Measurements from ENCODE around the gene CCDC197. TPM values are rescaled to one million over a fixed set of nuclear protein-coding genes. Genes with fewer than 3 reads are reported as not detected.

Gene CCDC197
- total RNA-seq: not detected

- no peak for ATAC-seq
Observed at GRCh38 chr14:93997082-93997481, at the start of gene CCDC197. Gene CCDC197 (plus strand): TSS chr14:93997301. CDS start chr14:93998132, 831 bp downstream.

DNA sequence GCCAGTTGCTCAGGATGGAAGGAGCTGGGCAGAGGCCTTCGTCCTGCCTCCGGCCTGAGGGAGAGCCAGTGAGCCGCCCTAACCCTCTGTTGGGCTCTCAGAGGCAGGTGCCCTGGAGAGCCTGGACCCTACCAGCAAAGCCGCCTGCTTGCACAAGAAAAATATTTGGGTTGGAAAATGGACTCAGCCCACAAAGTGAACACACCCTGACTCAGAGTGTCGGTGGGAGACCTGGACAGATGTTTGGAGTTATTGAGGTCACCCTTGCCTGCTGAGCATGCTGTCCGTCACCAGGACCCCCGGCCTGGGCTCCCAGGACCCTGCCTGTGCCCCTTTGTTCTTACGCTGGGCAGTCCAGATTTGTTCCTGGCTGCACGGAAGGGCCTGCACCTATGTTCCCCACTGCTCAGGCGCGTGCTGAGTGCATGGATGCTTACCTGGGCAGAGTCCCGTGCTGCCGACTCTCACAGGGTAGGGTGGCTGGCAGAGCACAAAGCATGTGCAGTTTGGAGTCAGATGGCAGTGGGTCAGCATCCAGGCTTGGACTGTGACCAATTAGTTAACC lies 47.5 kb upstream of the CCDC197 start:
- no peak for ATAC-seq

GRCh38 chr14:93950948-93951634 lies 46.0 kb upstream of the CCDC197 start:
- no peak for ATAC-seq

DNA sequence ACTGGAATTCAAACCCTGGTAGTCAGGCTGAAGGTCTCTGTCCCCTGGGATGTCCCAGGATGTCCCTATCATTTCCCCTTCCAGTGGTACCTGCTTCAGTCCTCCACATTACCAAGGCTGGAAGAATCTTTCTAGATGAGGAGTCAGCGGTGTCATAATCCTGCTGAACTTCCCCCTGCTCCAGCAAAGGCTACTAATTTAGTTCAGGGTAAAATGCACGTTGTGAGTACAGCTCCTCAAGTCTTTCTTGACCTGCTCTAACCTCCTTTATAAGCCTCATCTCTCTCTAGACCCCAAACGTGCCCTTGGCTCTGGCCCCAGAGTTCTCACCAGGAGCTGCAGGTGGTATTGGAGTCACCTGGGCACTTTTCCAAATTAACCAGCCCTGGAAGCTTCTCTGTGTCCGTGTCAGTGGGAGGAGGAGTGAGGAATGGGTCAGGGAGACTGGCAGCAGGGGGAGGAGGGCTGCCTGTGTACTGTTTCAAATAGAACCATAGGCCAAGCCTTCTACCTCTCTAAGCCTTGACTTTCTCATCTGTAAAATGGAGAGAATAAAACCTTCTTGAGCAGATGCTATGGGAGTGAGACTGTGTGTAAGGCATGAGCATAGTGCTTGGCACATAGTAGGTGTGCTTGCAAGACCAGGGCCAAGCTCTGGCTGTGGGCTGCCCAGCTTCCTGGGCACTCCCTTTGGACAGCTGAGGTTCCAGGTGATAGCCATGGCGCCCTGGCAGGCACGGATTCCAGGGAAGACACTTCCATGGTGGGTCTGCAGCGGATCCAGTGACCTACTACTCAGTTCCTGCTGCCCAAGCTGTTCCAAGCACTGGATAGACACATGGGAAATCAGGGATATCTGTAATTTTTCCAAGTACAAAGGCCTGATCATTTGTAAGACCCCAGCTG lies 45.2 kb upstream of the CCDC197 start:
- no peak for ATAC-seq

DNA sequence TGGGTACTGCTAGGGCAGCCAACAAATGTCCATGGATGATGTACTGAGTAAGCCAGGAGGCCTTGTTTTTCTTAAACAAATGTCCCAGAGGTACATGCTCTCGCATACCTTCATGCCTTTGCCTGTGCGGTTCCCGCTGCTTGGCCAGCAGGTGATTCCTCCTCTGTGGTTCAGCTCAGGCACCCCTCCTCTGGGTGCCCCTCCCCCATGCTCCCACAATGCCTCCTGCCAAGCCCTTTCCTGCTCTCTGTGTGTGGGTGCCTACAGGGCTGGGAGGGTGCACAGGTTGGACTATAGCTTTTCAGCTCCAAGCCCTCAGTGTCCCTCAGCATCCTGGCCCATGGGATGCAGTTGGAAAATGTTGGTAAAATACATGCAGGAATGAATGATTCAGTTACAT lies 44.3 kb upstream of the CCDC197 start:
- no peak for ATAC-seq

- ATAC-seq: no peak
Observed at GRCh38 chr14:93953263-93953662, 43.8 kb upstream of the CCDC197 start.

GRCh38 chr14:93953739-93954515 lies 43.2 kb upstream of the CCDC197 start:
- ATAC-seq: no peak

DNA sequence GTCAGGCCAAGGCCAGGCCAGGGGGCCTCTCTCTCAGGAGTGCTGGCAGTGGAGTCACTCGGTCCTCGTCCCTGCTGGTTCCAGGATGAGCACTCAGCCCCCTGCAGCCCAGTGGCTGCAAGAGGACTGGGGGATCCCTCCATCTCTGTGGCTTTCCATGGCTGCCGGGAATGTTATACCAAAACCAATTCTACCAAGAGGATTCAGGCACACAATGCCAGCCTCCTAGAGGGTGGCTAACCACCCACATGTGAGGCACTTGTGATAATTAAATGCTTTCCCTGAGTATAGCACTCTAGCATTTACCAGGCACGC lies 42.6 kb upstream of the CCDC197 start:
- no peak for ATAC-seq

- ATAC-seq: no peak
Observed at GRCh38 chr14:93954900-93955849, 41.9 kb upstream of the CCDC197 start.

DNA sequence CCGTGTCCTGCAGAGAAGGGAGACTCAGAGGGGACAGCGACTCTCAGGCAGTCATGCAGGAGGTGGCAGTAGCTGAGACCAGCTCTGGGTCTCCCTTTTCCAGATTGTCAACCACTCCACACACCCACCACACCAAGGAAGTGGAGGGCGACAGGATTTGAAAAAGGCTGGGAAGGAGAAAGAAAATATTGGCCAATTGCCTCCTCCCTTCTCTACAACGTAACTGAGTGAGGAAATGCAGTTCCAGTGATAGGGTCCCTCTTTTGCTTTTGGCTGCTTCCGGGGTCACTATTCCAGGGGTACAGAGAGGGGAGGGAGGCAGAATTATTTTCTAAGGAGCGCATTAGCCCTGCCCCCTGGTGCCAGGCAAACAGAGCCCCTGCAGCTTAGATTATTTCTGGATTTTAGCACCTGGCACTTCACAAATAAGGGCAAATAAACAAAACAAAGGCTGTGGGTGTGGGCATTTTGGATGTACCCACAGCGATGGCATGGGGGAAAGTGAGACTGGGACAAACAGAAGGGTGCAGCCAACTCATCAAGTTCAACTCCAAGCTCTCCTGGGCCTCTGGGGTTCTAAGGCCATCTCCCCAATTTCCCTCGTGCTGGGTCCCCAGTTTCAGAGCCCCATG lies 41.1 kb upstream of the CCDC197 start:
- ATAC-seq: no peak

DNA sequence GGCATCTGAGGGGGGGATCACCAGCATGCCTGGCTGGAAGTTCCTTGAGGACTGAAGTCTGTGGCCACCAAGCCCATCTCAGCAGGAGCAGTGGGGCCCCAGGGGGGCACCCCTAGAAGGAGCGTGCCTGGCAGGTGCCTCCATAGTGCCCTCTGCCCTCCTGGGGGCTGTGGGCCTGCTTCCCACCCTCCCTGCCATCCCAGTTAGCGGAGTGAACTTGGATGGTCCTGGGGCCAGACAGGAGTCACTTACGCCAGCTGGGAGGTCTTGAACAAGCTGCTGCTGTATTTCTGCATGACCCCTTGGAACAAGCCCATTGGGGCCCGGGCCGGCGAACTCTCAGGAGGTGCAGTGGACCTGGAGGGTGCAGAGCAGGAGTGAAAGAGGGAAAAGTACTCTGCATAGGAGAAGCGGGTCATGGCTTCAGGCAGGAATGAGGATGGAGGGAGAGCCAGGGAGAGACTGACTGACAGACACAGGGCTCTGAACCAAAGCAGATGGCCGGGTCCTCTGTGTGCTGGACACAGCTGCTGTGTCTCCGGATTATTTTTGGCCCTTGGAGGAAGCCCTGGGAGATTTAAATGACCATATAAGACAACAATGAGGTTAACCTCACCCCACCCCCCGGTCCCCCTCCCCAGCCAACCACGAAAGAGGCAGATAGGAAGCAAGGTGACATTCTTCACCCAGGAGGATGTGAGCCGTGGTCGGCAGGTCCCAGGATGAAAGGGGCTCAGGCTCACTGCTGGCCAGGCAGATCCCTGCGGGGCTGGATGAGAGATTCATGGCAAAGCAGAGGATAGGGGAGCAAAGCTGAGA lies 40.4 kb upstream of the CCDC197 start:
- no peak for ATAC-seq

GRCh38 chr14:93957333-93957710 lies 39.8 kb upstream of the CCDC197 start:
- no peak for ATAC-seq

DNA sequence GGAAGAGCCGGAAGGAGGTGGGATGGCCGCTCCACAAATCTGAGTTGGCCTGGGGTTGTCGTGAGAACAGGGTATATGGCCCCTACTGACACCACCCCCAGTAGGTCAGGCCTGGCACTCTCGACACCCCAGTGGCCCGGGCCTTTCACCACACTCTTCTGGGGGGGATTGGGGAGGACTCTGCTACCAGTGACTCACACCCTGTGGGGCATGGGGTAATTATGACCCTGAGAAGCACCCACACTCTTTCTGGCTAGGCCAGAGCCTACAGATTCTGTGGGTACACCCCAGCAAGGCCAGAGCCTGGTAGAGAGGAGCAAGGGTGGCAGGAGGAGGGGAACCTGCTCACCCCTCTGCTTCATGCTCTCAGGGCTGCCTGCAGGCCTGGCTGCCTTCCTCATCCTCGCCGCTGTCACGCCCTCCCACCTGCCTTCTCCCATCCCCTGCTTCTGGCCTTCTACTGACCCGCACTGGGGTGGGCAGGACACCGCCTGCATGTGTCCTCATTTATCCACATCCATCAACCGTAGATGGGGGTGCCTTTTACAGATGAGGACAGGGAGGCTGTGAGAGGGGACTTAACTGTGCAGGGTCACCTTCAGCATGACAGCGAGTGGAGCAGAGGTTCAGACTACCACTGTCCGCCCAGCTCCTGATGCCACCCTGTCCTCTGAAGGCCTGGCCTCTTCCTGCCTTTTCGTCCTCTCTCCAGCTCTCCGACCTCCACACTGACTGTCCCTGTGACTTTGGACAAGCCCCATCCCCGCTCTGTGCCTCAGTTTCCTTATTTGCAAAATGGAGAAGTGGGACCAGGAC lies 39.1 kb upstream of the CCDC197 start:
- no peak for ATAC-seq

GRCh38 chr14:93958567-93959238 lies 38.4 kb upstream of the CCDC197 start:
- no peak for ATAC-seq

DNA sequence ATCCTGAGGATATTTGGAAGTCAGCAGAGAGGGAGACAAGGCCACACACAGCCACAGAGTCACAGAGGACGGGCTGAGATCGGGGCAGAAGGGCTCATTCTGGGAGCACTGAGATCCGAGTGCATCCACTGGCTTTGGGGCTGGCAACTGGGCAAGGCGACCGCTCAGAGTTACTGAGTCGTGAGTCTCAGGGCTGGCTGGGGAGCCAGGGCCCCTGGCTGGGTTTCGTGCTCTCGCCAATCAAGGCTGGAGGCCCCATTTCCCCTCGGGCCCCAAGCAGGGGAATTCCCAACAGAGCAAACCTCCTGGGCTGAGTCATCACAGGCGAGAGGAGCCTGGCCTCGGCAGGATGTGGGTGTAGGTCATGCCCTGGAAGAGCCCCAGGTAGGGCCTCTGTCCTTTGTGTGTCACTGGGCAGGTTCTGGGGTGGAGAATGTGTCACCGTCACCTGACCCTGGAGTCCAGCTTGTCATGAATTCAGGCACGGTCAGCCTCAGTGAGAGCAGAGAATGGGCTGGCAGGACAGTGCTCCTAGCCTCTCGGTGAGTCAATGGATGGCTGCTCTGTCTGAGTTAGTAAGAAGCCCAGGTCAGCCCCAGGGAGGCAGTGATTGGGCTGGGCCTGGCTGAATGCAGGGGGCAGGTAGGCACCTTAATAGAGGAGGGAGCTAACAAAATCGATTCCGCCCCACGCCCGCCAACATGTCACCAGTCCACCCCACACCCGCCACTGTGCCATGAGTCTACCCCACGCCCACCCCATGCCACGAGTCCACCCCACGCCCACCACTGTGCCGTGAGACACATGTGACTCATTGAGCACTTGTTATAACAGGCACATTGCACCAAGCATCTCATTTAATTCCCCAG lies 37.6 kb upstream of the CCDC197 start:
- ATAC-seq: peak; percentile 94

DNA sequence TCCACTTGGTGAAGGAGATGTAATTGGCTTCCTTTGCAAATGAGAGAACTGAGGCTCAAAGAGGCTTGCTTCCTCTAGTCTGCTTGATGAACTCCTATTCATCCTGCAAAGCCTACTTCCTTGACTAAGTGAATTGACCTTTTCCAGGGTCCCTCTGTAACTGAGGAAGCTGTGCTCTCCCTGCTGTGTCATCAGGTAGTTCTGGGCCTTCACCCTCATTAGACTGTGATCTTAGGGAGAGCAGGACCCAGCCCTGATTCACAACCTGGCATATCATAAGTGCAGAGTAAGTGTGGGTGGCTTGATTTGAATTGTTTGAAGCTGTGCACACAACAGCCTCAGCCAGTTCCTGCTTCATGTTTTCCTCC lies 37.0 kb upstream of the CCDC197 start:
- ATAC-seq: peak; percentile 33

DNA sequence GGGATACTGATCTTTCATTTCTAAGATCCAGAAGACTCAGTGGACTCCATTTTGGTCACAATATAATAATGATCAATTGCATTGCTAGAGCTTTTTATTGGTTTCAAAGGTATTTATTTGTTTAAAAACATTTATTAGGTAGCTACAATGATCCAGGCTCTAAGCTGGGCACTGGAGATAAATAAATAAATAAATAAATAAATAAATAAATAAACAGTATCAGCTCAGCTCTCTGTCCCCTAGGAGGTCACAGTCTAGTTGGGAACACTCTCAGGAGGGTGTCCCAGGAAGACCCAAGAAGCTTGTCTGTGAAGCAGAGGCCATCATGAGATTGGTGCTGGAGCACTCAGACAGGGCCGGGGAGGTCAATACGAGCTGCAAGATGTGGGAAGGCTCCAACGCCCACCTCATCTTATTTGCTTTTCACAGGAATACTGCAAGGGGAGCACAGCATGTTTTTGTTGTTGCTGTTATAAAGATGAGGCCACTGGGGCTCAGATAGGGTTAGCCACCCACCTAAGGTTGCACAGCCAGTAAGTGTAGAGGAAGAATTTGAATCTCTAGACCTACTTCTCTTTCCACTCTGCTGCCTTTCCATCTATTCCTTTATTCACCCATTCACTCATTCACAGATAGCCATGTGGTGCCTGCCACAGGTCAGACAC lies 36.2 kb upstream of the CCDC197 start:
- ATAC-seq: no peak

All from esophagus mucosa (tissue), 1 donor.